Endothelial cell of umbilical vein (primary cell): ENCODE data around the gene TSEN2. TPM values are rescaled to one million over a fixed set of nuclear protein-coding genes. Genes with fewer than 3 reads are reported as not detected.

Source experiments
- BruUV-seq: library from RNA; stranded (reverse); fragments of 400-500 nt; replicated peaks from 2 replicates; lab custom pipeline; 2021; lab: Mats Ljungman, UMichigan
- CTCF ChIA-PET: fragments of 300-600, 350-600 bp; sonication (Branson Sonifier 250); formaldehyde crosslinking; loops from one replicate; lab custom pipeline; 2021; ENCODE audit warnings: antibody characterized with exemption, inconsistent platforms; lab: Charles Lee
- POLR2A ChIA-PET: fragments of 300-600, 350-600 bp; sonication (Branson Sonifier 250); formaldehyde crosslinking; loops from one replicate; lab custom pipeline; 2021; ENCODE audit warnings: antibody characterized with exemption, inconsistent platforms; lab: Charles Lee
- DNase-seq: peaks from one replicate; pipeline ENCODE4 v3.0.0-alpha.2; 2011; ENCODE audit warnings: low read depth, low spot score
- FAIRE-seq: peaks from 2 replicates; lab custom pipeline; 2011; peaks lifted over from hg19 to GRCh38; lab: Jason Lieb, UNC
- H2AFZ ChIP-seq: 2 replicates; pipeline ENCODE4 v1.6.0; 2012; ENCODE audit warnings: low read depth, low read length, control low read depth, inconsistent platforms
- H3K27ac ChIP-seq: 2 replicates; pipeline ENCODE4 v1.5.1; 2011; ENCODE audit warnings: low read depth, mild to moderate bottlenecking, control low read depth, low read length, moderate library complexity; ENCODE audit not compliant: insufficient read depth
- H3K27me3 ChIP-seq, 2 experiments: 2 replicates each; pipeline versions ENCODE4 v1.6.0 to v1.6.1; 2011; ENCODE audit warnings: low read length in 2 of 2, mixed read lengths in 1 of 2; ENCODE audit not compliant: control insufficient read depth in 2 of 2, insufficient read depth in 2 of 2
- H3K36me3 ChIP-seq, 2 experiments: 2 replicates in 1 of 2; 3 replicates in 1 of 2; pipeline ENCODE4 v1.5.1; 2011; ENCODE audit warnings: low read length in 2 of 2, mild to moderate bottlenecking in 1 of 2, moderate library complexity in 1 of 2; ENCODE audit not compliant: control insufficient read depth in 2 of 2, insufficient read depth in 2 of 2; ENCODE audit errors: extremely low read depth in 1 of 2
- H3K4me1 ChIP-seq: 3 replicates; pipeline ENCODE4 v1.5.1; 2011; ENCODE audit warnings: mild to moderate bottlenecking, low read length; ENCODE audit not compliant: control insufficient read depth, insufficient read depth; ENCODE audit errors: extremely low read depth
- H3K4me2 ChIP-seq: 2 replicates; pipeline ENCODE4 v1.6.1; 2011; ENCODE audit warnings: low read length, control low read depth, mixed read lengths; ENCODE audit not compliant: insufficient read depth
- H3K4me3 ChIP-seq, 3 experiments: fragments of 200-600 bp in 1 of 3; sonication (generic), shearing (Covaris generic) in 1 of 3; replicated peaks in 1 of 3; 2 replicates each; pipeline ENCODE4 v1.5.1; 2011 to 2016; ENCODE audit warnings: control low read depth in 3 of 3, low read length in 3 of 3, mild to moderate bottlenecking in 2 of 3, inconsistent platforms in 1 of 3, low read depth in 1 of 3, moderate library complexity in 1 of 3; ENCODE audit not compliant: insufficient read depth in 1 of 3
- H3K79me2 ChIP-seq: 2 replicates; pipeline ENCODE4 v1.6.0; 2012; ENCODE audit warnings: low read length, inconsistent platforms; ENCODE audit not compliant: control insufficient read depth, insufficient read depth
- H3K9ac ChIP-seq: replicated peaks from 2 replicates; pipeline ENCODE3; 2011; ENCODE audit warnings: low read length, control low read depth; ENCODE audit not compliant: insufficient read depth; ENCODE audit errors: extremely low read depth
- H3K9me1 ChIP-seq: replicated peaks from 3 replicates; pipeline ENCODE4 v1.6.0; 2011; ENCODE audit warnings: mild to moderate bottlenecking, low read length; ENCODE audit not compliant: control insufficient read depth, insufficient read depth; ENCODE audit errors: extremely low read depth
- H3K9me3 ChIP-seq: replicated peaks from 2 replicates; pipeline ENCODE4 v1.5.1; 2012; ENCODE audit warnings: low read length, inconsistent platforms; ENCODE audit not compliant: control insufficient read depth, insufficient read depth
- H4K20me1 ChIP-seq: replicated peaks from 2 replicates; pipeline ENCODE3; 2011; ENCODE audit warnings: mild to moderate bottlenecking, low read length; ENCODE audit not compliant: control insufficient read depth, insufficient read depth; ENCODE audit errors: extremely low read depth
- EZH2 ChIP-seq: IDR thresholded peaks from 2 replicates; pipeline ENCODE4 v1.6.1; 2012; ENCODE audit warnings: borderline replicate concordance, low read depth, mild to moderate bottlenecking, moderate library complexity, low read length, inconsistent platforms; ENCODE audit not compliant: severe bottlenecking
- FOS ChIP-seq: IDR thresholded peaks from 2 replicates; pipeline ENCODE4 v1.6.1; 2011; ENCODE audit warnings: mild to moderate bottlenecking, low read length, moderate library complexity, borderline replicate concordance; ENCODE audit not compliant: insufficient read depth
- GATA2 ChIP-seq: IDR thresholded peaks from 2 replicates; pipeline ENCODE4 v1.7.0; 2011; ENCODE audit warnings: low read depth, mild to moderate bottlenecking, moderate library complexity, mixed read lengths, low read length; ENCODE audit not compliant: insufficient read length, insufficient read depth
- JUN ChIP-seq: IDR thresholded peaks from 2 replicates; pipeline ENCODE4 v1.6.1; 2011; ENCODE audit warnings: borderline replicate concordance, low read depth; ENCODE audit not compliant: insufficient read length, insufficient read depth
- MYC ChIP-seq: IDR thresholded peaks from one replicate; pipeline ENCODE4 v1.6.1; 2011; ENCODE audit warnings: mild to moderate bottlenecking, low read depth, low read length
- POLR2A ChIP-seq: IDR thresholded peaks from 2 replicates; pipeline ENCODE4 v1.6.1; 2012; ENCODE audit warnings: low read depth, mild to moderate bottlenecking, control low read depth, low read length
- POLR2AphosphoS5 ChIP-seq: IDR thresholded peaks from 2 replicates; pipeline ENCODE4 v1.6.1; 2012; ENCODE audit warnings: low read depth, mild to moderate bottlenecking, control low read depth, low read length, moderate library complexity; ENCODE audit not compliant: insufficient read depth
- dilution Hi-C: fragments of 300-500 bp; cut with MboI; formaldehyde crosslinking; loops from one replicate; pipeline ENCODE4 v1.15.0; 2019; ENCODE audit warnings: low sequenced_read_pairs; ENCODE audit not compliant: extremely low pct_ligation_motif_present
- intact Hi-C: fragments of 100-400 bp; cut with micrococcal nuclease; formaldehyde crosslinking; loops from one replicate; pipeline ENCODE4 v1.10.0; 2022
- polyA plus RNA-seq, 4 experiments: library from polyadenylated mRNA; depleted of rRNA in 3 of 4; stranded (reverse) in 3 of 4; unstranded in 1 of 4; fragments of >200 nt; gene quantifications; 2 replicates each; pipeline versions ENCODE4 v1.2.1 to v1.2.3, GENCODE V29; 2011 to 2012; ENCODE audit warnings: missing spikeins in 1 of 4
- total RNA-seq: library from RNA; stranded (reverse); gene quantifications from 2 replicates; pipeline ENCODE4 v1.2.3, GENCODE V29; 2021
- TF ChIP-seq, protein P1 (sequence below): IDR thresholded peaks from 2 replicates; pipeline ENCODE4 v1.6.1; 2011; ENCODE audit not compliant: insufficient read depth, insufficient read length
- TF ChIP-seq, protein P2 (sequence below), 2 donors: IDR thresholded peaks; 1 replicate in 1 of 2; 2 replicates in 1 of 2; pipeline ENCODE4 v1.5.1; 2011; ENCODE audit warnings: low read length in 2 of 2, mild to moderate bottlenecking in 2 of 2, moderate library complexity in 2 of 2, control low read depth in 1 of 2, inconsistent platforms in 1 of 2, low read depth in 1 of 2; ENCODE audit not compliant: insufficient read depth in 1 of 2; ENCODE audit errors: extremely low read depth in 1 of 2

The TSEN2 gene
- total and polyA plus RNA-seq, 2 donors (not counting 3 experiments of a cell fraction or from before 2014, with no cell fraction given) = 8.3 to 12.1 TPM

DNA sequence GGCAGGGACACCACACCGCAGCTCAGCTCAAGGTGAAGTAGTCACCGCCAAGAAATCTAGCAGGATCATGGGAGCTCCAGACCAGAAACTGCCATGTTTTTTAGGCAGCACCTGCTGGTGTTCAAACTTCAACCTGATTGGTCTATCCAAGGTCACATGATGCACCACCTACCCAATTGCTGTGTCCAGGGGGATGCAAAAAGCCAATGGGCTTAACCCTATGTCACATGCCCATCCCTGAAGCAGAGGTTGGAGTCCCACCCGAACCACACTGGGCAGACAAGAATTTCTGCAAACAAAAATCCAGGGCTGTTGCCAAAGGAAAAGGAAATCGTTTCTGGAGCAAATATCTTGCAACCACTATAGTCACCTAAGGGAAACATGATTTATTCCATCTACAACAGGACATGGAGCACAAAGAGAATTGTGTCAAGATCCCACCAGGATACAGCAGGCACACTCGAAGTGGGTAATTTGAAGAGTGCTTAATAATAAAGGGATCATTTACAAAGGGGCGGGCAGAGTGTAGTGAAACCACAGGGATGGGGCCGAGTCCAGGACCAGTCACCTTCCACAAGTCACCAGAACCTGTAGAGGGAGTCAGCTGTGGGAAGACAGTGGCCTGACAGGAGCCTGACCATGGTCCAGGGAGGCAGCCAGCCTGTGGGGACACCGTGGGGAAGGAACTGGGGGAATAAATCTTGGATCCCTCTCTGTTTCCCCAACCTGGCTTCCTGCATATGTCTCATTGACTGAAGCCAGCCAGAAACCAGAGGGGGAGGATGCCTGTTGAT, 34.2 kb upstream of the TSEN2 start:
- dilution Hi-C loops (no loop called here), intact Hi-C loops (no loop called here)
- no peak overlapping the region for H3K4me2 ChIP-seq
- BruUV-seq = no TSS peak
- H3K4me1 ChIP-seq = no peaks in the 10 kb centered on the region
- H3K27ac ChIP-seq = no peak overlapping the region
- no peak overlapping the region for H3K9ac ChIP-seq
- H3K27me3 ChIP-seq = peaks cover 0 to 2% of the 10 kb centered on the region in 2 experiments
- ChIA-PET POLR2A (no interaction called here), CTCF (no interaction called here)
- TF ChIP-seq, protein P1, sequence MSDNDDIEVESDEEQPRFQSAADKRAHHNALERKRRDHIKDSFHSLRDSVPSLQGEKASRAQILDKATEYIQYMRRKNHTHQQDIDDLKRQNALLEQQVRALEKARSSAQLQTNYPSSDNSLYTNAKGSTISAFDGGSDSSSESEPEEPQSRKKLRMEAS = no peak
- no peaks in the 10 kb centered on the region for H4K20me1 ChIP-seq
- H3K79me2 ChIP-seq = no peaks in the 10 kb centered on the region
- no peak overlapping the region for H3K4me3 ChIP-seq
- H3K9me1 ChIP-seq = no peaks in the 10 kb centered on the region
- no peak for FAIRE-seq
- H3K36me3 ChIP-seq = no peaks in the 10 kb centered on the region
- no peak for DNase-seq
- H2AFZ ChIP-seq = no peak overlapping the region
- H3K9me3 ChIP-seq = no peaks in the 10 kb centered on the region

DNA sequence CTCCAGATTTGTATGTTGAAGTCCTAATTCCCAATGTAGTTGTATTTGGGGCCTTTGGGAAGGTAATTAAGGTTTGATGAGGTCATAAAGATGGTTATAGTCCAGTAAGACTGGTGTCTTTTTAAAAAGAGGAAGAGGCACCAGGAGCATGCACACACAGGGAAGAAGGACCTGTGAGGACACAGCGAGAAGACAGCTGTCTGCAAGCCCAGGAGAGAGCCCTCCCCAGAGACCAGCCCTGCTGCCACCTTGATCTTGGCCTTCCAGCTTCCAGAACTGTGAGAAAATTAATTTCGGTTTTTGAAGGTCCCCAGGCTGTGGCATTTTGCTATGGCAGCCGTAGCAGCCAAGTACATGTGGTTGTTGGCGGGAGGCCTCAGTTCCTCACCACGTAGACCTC, 32.8 kb upstream of the TSEN2 start:
- Histone ChIP-seq H3K9me1 (no peaks in the 10 kb centered on the region), H3K27me3 (peaks cover 0 to 2% of the 10 kb centered on the region in 2 experiments), H3K4me1 (no peaks in the 10 kb centered on the region), H3K79me2 (no peaks in the 10 kb centered on the region), H3K4me3 (no peak overlapping the region), H3K4me2 (no peak overlapping the region), H3K9me3 (no peaks in the 10 kb centered on the region), H2AFZ (no peak overlapping the region), H3K36me3 (no peaks in the 10 kb centered on the region), H4K20me1 (no peaks in the 10 kb centered on the region), H3K9ac (no peak overlapping the region), H3K27ac (no peak overlapping the region)
- ChIA-PET CTCF (no interaction called here), POLR2A (no interaction called here)
- TF ChIP-seq, protein P2, sequence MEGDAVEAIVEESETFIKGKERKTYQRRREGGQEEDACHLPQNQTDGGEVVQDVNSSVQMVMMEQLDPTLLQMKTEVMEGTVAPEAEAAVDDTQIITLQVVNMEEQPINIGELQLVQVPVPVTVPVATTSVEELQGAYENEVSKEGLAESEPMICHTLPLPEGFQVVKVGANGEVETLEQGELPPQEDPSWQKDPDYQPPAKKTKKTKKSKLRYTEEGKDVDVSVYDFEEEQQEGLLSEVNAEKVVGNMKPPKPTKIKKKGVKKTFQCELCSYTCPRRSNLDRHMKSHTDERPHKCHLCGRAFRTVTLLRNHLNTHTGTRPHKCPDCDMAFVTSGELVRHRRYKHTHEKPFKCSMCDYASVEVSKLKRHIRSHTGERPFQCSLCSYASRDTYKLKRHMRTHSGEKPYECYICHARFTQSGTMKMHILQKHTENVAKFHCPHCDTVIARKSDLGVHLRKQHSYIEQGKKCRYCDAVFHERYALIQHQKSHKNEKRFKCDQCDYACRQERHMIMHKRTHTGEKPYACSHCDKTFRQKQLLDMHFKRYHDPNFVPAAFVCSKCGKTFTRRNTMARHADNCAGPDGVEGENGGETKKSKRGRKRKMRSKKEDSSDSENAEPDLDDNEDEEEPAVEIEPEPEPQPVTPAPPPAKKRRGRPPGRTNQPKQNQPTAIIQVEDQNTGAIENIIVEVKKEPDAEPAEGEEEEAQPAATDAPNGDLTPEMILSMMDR (IDR thresholded peaks at IDR 0.05; ENCODE audit: extremely low read depth in 1 of 2, insufficient read depth in 1 of 2, low read depth in 1 of 2, low read length in 2 of 2) = no peak
- TF ChIP-seq GATA2 = no peak
- TF ChIP-seq JUN = no peak
- TF ChIP-seq POLR2A = no peak
- no peak for TF ChIP-seq MYC
- no peak for TF ChIP-seq FOS
- TF ChIP-seq, protein P1 = no peak
- no peak for TF ChIP-seq EZH2
- TF ChIP-seq POLR2AphosphoS5 = no peak
- DNase-seq (no peak), FAIRE-seq (no peak)
- no TSS peak for BruUV-seq
- dilution Hi-C loops (no loop called here), intact Hi-C loops (no loop called here)
